H1 (cell line): Measurements from ENCODE around the gene DHDH. TPM values are rescaled to one million over a fixed set of nuclear protein-coding genes. Genes with fewer than 3 reads are reported as not detected.

Source experiments
- RXRA ChIP-seq: IDR thresholded peaks from 2 replicates; pipeline ENCODE4 v1.6.1; 2011; ENCODE audit warnings: low read depth, mild to moderate bottlenecking, low read length, moderate library complexity; ENCODE audit not compliant: insufficient read depth
- polyA plus RNA-seq, 7 experiments: library from polyadenylated mRNA; depleted of rRNA in 3 of 7; stranded (reverse) in 5 of 7; unstranded in 2 of 7; fragments of >200 nt in 5 of 7; fragments of 200-250 nt in 2 of 7; gene quantifications; 1 replicate in 5 of 7; 2 replicates in 1 of 7; 4 replicates in 1 of 7; pipeline versions ENCODE4 v1.2.1 to v1.2.3, GENCODE V29; 2011 to 2013; ENCODE audit warnings: missing spikeins in 2 of 7, mixed read lengths in 2 of 7
- total RNA-seq: library from RNA; stranded (reverse); fragmentation: NEBNext Ultra II Directional; extraction: Animal tissue kit (Norgen Biotek cat#: 25700); gene quantifications from 2 replicates; pipeline ENCODE4 v1.2.1, GENCODE V29; 2021

The DHDH gene
- total and polyA plus RNA-seq, 2 of the 8 experiments (the other 6 are each of a cell fraction or from before 2014, with no cell fraction given): 2.2 to 2.8 TPM

DNA sequence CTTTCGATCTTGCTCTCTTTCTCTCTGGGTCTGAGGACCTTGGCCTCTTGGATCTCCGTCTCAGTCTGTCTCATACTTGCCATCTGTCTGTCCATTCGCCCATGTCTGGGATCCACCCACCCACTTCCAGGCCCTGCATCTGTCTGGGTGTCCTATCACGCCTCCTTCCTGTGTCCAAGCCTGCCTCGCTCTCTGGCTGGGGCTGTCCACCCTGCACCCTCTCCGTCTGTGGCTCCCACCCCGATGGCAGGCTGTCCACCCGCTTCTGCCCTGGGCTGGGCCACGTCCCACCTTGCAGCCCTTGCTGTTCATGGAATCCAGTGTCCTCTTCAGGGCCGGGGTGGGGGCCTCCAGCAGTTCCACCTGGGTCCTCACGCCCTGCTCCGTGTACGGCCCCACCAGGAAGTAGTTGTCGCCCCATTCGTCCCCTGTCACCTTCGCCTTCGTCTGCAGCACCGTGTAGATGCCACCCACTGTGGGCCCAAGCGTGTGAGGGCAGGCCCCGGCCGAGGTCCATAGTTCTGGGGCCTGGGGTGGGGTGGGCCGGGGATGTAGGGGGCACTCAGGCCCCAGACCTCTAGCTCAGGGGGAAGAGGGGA lies 57.6 kb downstream of the DHDH start (continued):
- no peak for TF ChIP-seq RXRA
